DMS79 (cell line): ENCODE results near the gene NUDT14.

Source experiments
- DNase-seq: peaks from one replicate; lab custom pipeline; 2025; lab: John Stamatoyannopoulos, UW

The NUDT14 gene

DNA sequence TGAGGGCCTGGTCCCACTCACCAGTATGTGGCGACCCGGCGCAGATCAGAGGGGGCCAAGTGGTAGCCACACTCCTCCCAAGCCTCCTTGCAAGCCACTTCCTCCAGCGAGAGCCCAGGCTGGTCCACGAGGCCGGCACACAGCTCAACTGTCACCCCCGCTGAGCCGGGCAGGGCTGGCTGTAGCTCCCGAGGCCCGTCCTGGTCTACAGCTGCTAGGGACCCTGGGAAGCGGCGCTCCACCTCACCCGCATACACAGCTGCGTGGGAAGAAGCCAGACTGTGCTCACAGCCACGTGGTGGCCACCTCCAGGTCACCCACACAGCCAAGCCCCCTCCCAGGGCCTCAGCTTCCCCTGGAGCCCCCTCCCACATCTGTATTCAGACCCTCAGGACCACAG, 4.6 kb downstream of the NUDT14 start:
- DNase-seq, result no peak

GRCh38 chr14:105173901-105174894, 6.9 kb downstream of the NUDT14 start:
- no peak for DNase-seq

DNA sequence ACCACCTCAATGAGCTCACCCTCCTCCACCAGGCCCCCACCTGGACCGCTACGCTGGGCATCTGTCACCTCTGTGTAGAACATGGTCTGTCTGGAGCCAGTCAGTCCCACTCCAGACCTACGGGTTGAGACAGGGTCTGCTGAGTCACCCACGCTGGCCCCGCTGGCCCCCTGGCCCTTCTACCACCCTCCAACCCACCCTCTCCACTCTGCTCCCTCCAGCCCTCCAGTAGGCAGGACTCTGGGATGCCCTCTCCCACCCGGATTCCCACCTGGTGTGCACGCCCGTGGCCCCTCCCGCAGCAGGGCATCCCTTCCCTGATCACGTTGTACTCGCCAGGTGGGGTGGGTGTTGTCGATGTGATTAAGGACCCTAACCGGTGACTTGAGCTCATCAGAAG, 8.0 kb downstream of the NUDT14 start:
- no peak for DNase-seq

DNA sequence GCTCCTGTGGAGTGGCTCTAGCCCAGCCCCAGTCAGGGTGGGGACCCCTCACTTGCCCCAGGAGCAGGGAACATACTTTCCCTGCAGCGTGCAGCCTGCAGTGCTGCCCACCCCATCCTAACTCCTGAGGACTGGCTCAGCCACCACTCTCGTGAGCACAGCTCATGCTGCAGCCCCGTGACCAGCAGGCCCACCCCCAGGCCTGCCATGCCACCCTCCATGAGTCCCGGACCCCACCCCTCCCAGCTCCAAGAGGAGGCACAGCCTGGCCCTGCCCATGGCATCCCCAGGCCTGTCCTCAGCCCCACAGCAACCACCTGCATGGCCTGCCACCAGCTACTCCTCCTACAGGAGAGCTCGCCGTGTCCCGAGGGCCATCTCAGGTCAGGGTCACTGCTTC, 8.6 kb downstream of the NUDT14 start:
- DNase-seq, result no peak

- DNase-seq, result peak; percentile 77
Measured at GRCh38 chr14:105171004-105171673, 10.0 kb downstream of the NUDT14 start.

DNA sequence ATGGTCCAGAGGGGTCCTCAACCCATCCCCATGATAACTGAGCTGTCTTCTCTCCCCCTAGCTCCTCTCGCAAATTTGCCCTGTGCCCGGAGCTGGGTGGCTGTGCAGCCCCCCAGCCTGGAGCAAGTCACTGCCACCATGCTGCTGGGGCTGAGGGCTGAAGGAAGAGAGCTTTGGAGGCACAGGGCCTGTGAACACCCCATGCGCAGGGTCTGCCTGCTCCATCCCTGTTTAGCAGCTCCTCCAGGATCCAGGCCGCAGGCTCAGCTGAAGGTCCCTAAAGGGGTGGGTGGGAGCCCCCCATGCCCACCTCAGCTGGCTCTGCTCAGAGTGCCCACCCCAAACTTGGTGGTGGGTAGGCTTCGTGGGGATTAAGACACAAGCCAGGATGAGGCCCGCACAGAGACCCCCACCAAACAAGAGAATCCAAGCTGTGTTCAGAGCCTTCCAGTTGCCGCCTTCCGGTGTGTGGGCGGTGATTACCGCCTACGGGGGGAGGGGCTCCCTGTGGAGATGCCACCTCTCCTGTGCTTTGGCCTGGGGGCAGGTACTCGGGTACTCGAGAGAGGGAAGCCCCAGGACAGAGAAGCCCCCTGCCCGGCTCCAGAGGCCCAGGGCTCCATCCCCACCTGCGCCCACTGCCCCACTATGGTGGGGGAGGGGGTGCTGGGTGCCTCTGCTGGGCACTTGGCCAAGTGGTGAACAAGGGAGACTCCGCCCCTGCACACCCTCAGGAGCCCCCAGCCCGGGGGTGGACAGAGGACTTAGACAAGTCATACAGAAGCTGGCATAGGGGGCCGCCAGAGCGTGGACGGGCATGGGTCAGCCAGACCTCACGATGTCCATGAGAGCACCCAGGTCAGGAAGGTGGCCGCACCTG, 11.1 kb downstream of the NUDT14 start:
- no peak for DNase-seq

- no peak for DNase-seq
Measured at GRCh38 chr14:105168979-105169507, 12.1 kb downstream of the NUDT14 start.

- peak; percentile 15 for DNase-seq
Measured at GRCh38 chr14:105168496-105168978, 12.6 kb downstream of the NUDT14 start, which contains the start of gene JAG2. Gene JAG2 (minus strand): TSS chr14:105168776. CDS start chr14:105168420, 356 bp downstream.

- no peak for DNase-seq
Measured at GRCh38 chr14:105168093-105168420, 13.1 kb downstream of the NUDT14 start.

DNA sequence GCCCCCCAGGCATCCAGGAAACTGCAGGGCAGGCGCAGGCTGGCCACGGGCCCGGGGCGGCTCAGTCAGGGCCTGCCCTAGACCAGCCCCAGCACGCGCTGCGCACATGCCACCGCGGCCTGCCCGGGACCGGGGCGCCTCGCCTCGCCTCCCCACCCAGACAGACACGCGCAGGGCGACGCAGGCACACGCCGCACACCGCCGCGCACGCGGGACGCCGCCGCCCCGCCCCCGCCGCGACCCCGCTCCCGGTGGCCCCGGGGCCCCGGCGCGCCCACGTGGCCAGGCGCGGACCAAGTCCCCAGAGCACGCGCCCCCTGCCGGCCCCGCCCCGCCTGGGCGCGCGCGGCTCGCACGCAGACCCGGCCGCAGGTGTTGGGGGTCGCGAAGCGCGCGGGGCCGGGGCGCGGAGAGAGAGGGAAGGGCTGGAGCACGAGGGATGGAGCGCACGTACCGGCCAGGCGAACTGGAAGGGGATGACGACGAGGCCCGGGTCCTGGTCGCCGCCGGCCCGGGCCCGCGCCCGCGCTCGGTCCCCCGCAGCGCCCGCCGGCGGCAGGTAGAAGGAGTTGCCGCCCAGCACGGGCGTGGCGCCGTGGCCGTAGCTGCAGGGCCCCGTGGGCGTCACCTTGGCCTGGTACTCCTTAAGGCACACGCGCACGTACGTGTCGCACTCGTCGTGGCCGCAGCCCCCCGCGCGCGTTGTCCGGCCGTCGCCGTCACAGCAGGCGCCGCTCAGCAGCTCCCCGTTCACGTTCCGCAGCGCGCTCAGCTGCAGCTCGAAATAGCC, 13.6 kb downstream of the NUDT14 start:
- DNase-seq, result no peak

GRCh38 chr14:105166571-105167302, 14.4 kb downstream of the NUDT14 start:
- no peak for DNase-seq

GRCh38 chr14:105165761-105166485, 15.2 kb downstream of the NUDT14 start:
- peak; percentile 63 for DNase-seq

- peak; percentile 24 for DNase-seq
Measured at GRCh38 chr14:105165134-105165704, 15.9 kb downstream of the NUDT14 start.

GRCh38 chr14:105163040-105163742, 17.9 kb downstream of the NUDT14 start:
- DNase-seq, result no peak

DNA sequence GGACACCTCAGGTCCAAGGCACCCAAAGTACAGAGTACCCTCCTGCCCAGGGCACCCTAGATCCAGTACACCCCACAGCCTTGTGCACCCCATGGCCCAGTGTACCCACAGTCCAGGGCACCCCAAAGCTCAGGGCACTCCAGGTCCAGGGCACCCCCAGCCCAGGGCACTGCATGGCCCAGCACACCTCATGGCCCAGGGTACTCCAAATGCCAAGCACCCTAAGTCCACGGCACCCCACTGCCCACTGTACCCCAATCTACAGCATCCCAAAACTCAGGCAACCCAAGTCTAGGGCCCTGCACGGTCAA, 18.5 kb downstream of the NUDT14 start:
- no peak for DNase-seq

DNA sequence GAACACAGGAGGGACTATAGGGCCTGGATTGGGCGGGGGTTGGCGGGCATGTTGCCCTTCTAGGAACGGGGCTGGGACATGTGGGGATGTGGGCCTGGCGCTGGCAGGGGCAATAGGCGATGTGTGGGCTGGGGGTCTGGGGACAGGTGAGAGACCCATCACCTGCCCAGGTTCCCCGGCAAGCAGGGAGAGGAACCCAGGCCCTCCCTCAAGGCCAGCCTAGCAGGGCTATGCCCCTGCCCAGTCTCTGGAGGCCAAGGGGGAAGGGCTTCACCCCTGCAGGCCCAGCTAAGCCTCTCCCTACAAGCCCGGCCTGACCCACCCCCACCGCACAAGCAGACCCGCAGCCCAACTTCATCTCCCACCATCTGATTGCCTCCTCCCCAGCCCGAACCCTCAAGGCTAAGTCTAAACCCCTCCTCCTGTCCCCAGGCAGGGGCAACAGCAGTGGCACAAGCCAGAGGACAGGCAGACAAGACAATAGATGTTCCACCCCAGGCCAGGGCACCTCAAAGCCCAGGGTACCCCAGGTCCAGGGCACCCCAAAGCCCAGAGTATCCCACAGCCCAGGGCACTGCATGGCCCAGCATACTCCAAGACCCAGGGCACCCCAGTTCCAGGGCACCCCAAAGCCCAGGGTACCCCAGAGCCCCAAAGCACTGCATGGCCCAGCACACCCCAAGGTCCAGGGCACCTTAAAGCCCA, 19.0 kb downstream of the NUDT14 start:
- no peak for DNase-seq

- DNase-seq, result peak; percentile 86
Measured at GRCh38 chr14:105161309-105161708, 19.8 kb downstream of the NUDT14 start.

DNA sequence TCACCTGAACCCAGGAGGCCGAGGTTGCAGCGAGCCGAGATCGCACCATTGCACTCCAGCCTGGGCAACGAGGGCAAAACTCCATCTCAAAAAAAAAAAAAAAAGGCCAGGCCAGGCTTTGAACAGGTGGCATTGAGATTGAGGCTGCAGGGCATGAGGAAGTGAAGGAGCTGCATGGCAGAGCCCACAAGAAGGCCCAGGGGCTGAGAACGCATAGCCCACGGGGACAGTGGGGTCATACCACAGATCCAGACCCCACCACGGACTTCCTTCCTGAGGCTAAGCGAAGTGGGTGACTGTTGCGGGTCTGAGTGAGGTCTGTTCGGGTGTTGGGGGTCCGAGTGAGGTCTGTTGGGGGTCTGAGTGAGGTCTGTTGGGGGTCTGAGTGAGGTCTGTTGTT, 20.3 kb downstream of the NUDT14 start:
- no peak for DNase-seq
